IPS-15b (cell line): Measurements from ENCODE around the gene ATPAF1.

Experiments
- H3K27me3 ChIP-seq: one replicate; pipeline ENCODE4 v1.6.1; 2013; ENCODE audit warnings: low read length; ENCODE audit not compliant: control insufficient read depth, insufficient read depth
- H3K36me3 ChIP-seq: one replicate; pipeline ENCODE4 v1.6.1; 2013; ENCODE audit warnings: low read length; ENCODE audit not compliant: control insufficient read depth, insufficient read depth
- H3K4me1 ChIP-seq: one replicate; pipeline ENCODE4 v1.6.1; 2013; ENCODE audit warnings: mild to moderate bottlenecking, low read length; ENCODE audit not compliant: control insufficient read depth, insufficient read depth
- H3K4me3 ChIP-seq: one replicate; pipeline ENCODE4 v1.5.1; 2013; ENCODE audit warnings: low read depth, low read length
- H3K9ac ChIP-seq: one replicate; pipeline ENCODE4 v1.6.1; 2013; ENCODE audit warnings: low read depth, mild to moderate bottlenecking, low read length
- H3K9me3 ChIP-seq: one replicate; pipeline ENCODE4 v1.6.1; 2013; ENCODE audit warnings: mild to moderate bottlenecking, low read length; ENCODE audit not compliant: control insufficient read depth, insufficient read depth

ATPAF1 gene

GRCh38 chr1:46645815-46646214 lies 22.3 kb downstream of the ATPAF1 start:
- Histone ChIP-seq H3K4me3 (no peak overlapping the region), H3K36me3 (peaks cover 5% of the 10 kb centered on the region), H3K4me1 (no peaks in the 10 kb centered on the region), H3K9me3 (no peaks in the 10 kb centered on the region), H3K9ac (no peak overlapping the region), H3K27me3 (no peaks in the 10 kb centered on the region)

- no peaks in the 10 kb centered on the region for H3K27me3 ChIP-seq
- no peak overlapping the region for H3K4me3 ChIP-seq
- H3K9ac ChIP-seq, result no peak overlapping the region
- H3K4me1 ChIP-seq, result no peaks in the 10 kb centered on the region
- H3K9me3 ChIP-seq, result no peaks in the 10 kb centered on the region
- peaks cover 5% of the 10 kb centered on the region for H3K36me3 ChIP-seq
These were observed 24.8 kb downstream of the ATPAF1 start for GRCh38 chr1:46643368-46643775.

- Histone ChIP-seq H3K4me3 (no peak overlapping the region), H3K27me3 (no peaks in the 10 kb centered on the region), H3K9ac (no peak overlapping the region), H3K36me3 (peaks cover 10% of the 10 kb centered on the region), H3K9me3 (no peaks in the 10 kb centered on the region), H3K4me1 (no peaks in the 10 kb centered on the region)
These were observed 26.0 kb downstream of the ATPAF1 start for GRCh38 chr1:46642115-46642680.

- no peaks in the 10 kb centered on the region for H3K4me1 ChIP-seq
- H3K4me3 ChIP-seq, result no peak overlapping the region
- H3K36me3 ChIP-seq, result peaks cover 10% of the 10 kb centered on the region
- H3K27me3 ChIP-seq, result no peaks in the 10 kb centered on the region
- H3K9me3 ChIP-seq, result no peaks in the 10 kb centered on the region
- no peak overlapping the region for H3K9ac ChIP-seq
These were observed 28.6 kb downstream of the ATPAF1 start for GRCh38 chr1:46639547-46639946.

- peaks cover 10% of the 10 kb centered on the region for H3K36me3 ChIP-seq
- H3K4me3 ChIP-seq, result no peak overlapping the region
- no peaks in the 10 kb centered on the region for H3K4me1 ChIP-seq
- H3K9me3 ChIP-seq, result no peaks in the 10 kb centered on the region
- no peak overlapping the region for H3K9ac ChIP-seq
- no peaks in the 10 kb centered on the region for H3K27me3 ChIP-seq
These were observed 29.2 kb downstream of the ATPAF1 start for GRCh38 chr1:46638921-46639320.

GRCh38 chr1:46637444-46638083 lies 30.6 kb downstream of the ATPAF1 start:
- H3K27me3 ChIP-seq, result no peaks in the 10 kb centered on the region
- H3K4me3 ChIP-seq, result no peak overlapping the region
- H3K9ac ChIP-seq, result no peak overlapping the region
- H3K4me1 ChIP-seq, result no peaks in the 10 kb centered on the region
- H3K9me3 ChIP-seq, result no peaks in the 10 kb centered on the region
- H3K36me3 ChIP-seq, result peaks cover 5% of the 10 kb centered on the region

- peaks cover 5% of the 10 kb centered on the region for H3K36me3 ChIP-seq
- H3K9ac ChIP-seq, result no peak overlapping the region
- H3K9me3 ChIP-seq, result no peaks in the 10 kb centered on the region
- no peak overlapping the region for H3K4me3 ChIP-seq
- H3K27me3 ChIP-seq, result no peaks in the 10 kb centered on the region
- H3K4me1 ChIP-seq, result no peaks in the 10 kb centered on the region
These were observed 33.0 kb downstream of the ATPAF1 start for GRCh38 chr1:46635205-46635604.

- H3K9me3 ChIP-seq, result no peaks in the 10 kb centered on the region
- H3K9ac ChIP-seq, result no peak overlapping the region
- no peaks in the 10 kb centered on the region for H3K36me3 ChIP-seq
- H3K4me1 ChIP-seq, result no peaks in the 10 kb centered on the region
- no peaks in the 10 kb centered on the region for H3K27me3 ChIP-seq
- no peak overlapping the region for H3K4me3 ChIP-seq
These were observed 37.4 kb downstream of the ATPAF1 start for GRCh38 chr1:46630719-46631118.

- no peak overlapping the region for H3K9ac ChIP-seq
- peaks cover 2% of the 10 kb centered on the region for H3K4me1 ChIP-seq
- no peak overlapping the region for H3K4me3 ChIP-seq
- peaks cover 5% of the 10 kb centered on the region for H3K27me3 ChIP-seq
- H3K9me3 ChIP-seq, result no peaks in the 10 kb centered on the region
- no peaks in the 10 kb centered on the region for H3K36me3 ChIP-seq
These were observed 44.2 kb downstream of the ATPAF1 start for GRCh38 chr1:46623743-46624644.

- H3K36me3 ChIP-seq, result no peaks in the 10 kb centered on the region
- H3K4me3 ChIP-seq, result no peak overlapping the region
- peaks cover 5% of the 10 kb centered on the region for H3K4me1 ChIP-seq
- H3K9me3 ChIP-seq, result no peaks in the 10 kb centered on the region
- H3K27me3 ChIP-seq, result peaks cover 19% of the 10 kb centered on the region
- H3K9ac ChIP-seq, result no peak overlapping the region
These were observed 45.8 kb downstream of the ATPAF1 start for GRCh38 chr1:46622344-46622743.

GRCh38 chr1:46621930-46622329 lies 46.2 kb downstream of the ATPAF1 start:
- Histone ChIP-seq H3K4me1 (peaks cover 6% of the 10 kb centered on the region), H3K9me3 (no peaks in the 10 kb centered on the region), H3K36me3 (no peaks in the 10 kb centered on the region), H3K4me3 (no peak overlapping the region), H3K27me3 (peaks cover 23% of the 10 kb centered on the region), H3K9ac (no peak overlapping the region)
